ENCODE data around the gene FUT2. TPM values are rescaled to one million over a fixed set of nuclear protein-coding genes. Genes with fewer than 3 reads are reported as not detected.
"Not testable (repeated sequence)": the region's sequence is repeated elsewhere in the genome, so short reads cannot be mapped to it uniquely, and the experiment has no call there.

Gene FUT2
- total RNA-seq, 2 donors from 2014 or later, result 74.3 to 147 TPM

- intact Hi-C loops (cut with DNase I, micrococcal nuclease), result no loop called here
- DNase-seq (no peak), ATAC-seq (no peak)
Observed at GRCh38 chr19:48668761-48669160, 27.0 kb upstream of the FUT2 start.

GRCh38 chr19:48669903-48670668, 25.7 kb upstream of the FUT2 start:
- ATAC-seq (no peak), DNase-seq (no peak)
- intact Hi-C loops (cut with DNase I, micrococcal nuclease), result no loop called here

- DNase-seq, result no peak
- intact Hi-C loops (cut with DNase I, micrococcal nuclease), result no loop called here
- no peak for ATAC-seq
Observed at GRCh38 chr19:48670699-48671445, 24.9 kb upstream of the FUT2 start.

- no peak for ATAC-seq
- intact Hi-C loops (cut with DNase I, micrococcal nuclease), result no loop called here
- no peak for DNase-seq
Observed at GRCh38 chr19:48671446-48671995, 24.2 kb upstream of the FUT2 start.

GRCh38 chr19:48672994-48673393, 22.8 kb upstream of the FUT2 start, which contains the start of gene NTN5:
NTN5 (minus strand) TSS chr19:48673017; CDS start chr19:48670986, 2,031 bp downstream.
- intact Hi-C loops (cut with DNase I, micrococcal nuclease), result no loop called here
- no peak for ATAC-seq

GRCh38 chr19:48673436-48674100, 22.2 kb upstream of the FUT2 start:
- no peak for ATAC-seq
- DNase-seq, result no peak
- intact Hi-C loops (cut with DNase I, micrococcal nuclease), result no loop called here

More at GRCh38 chr19:48672994-48673393, 22.8 kb upstream of the FUT2 start, which contains the start of gene NTN5:
- no peak for DNase-seq

- intact Hi-C loops (cut with DNase I, micrococcal nuclease), result no loop called here
- no peak for ATAC-seq
Observed at GRCh38 chr19:48674216-48674809, 21.5 kb upstream of the FUT2 start.

GRCh38 chr19:48674921-48675824, 20.6 kb upstream of the FUT2 start:
- intact Hi-C loops (cut with DNase I, micrococcal nuclease), result no loop called here
- ATAC-seq (peak; percentile 57), DNase-seq (peak; percentile 83)

More at GRCh38 chr19:48674216-48674809, 21.5 kb upstream of the FUT2 start:
- no peak for DNase-seq

GRCh38 chr19:48676487-48676886, 19.3 kb upstream of the FUT2 start:
- intact Hi-C loops (cut with DNase I, micrococcal nuclease), result no loop called here
- ATAC-seq (no peak), DNase-seq (no peak)

GRCh38 chr19:48676887-48677286, 18.9 kb upstream of the FUT2 start:
- ATAC-seq (peak; percentile 70), DNase-seq (peak; percentile 57 to 71)
- intact Hi-C loops (cut with DNase I, micrococcal nuclease), result no loop called here

- DNase-seq, result peak; percentile 59 to 83
- intact Hi-C loops (cut with DNase I, micrococcal nuclease), result no loop called here
- peak; percentile 86 for ATAC-seq
Observed at GRCh38 chr19:48678201-48678600, 17.6 kb upstream of the FUT2 start.

GRCh38 chr19:48680006-48680405, 15.8 kb upstream of the FUT2 start:
- intact Hi-C loops (cut with DNase I, micrococcal nuclease); ATAC-seq; DNase-seq: not testable (repeated sequence)

- intact Hi-C loops (cut with DNase I, micrococcal nuclease), result no loop called here
Observed at GRCh38 chr19:48680436-48681126, 15.2 kb upstream of the FUT2 start.

GRCh38 chr19:48681127-48681470, 14.7 kb upstream of the FUT2 start:
- ATAC-seq, result no peak
- DNase-seq, result no peak
- intact Hi-C loops (cut with DNase I, micrococcal nuclease), result no loop called here

More at GRCh38 chr19:48680436-48681126, 15.2 kb upstream of the FUT2 start:
- DNase-seq (no peak), ATAC-seq (no peak)

GRCh38 chr19:48683349-48683748, 12.4 kb upstream of the FUT2 start:
- DNase-seq (peak in 1 of 2 donors; percentile 38), ATAC-seq (no peak)

GRCh38 chr19:48685583-48685982, 10.2 kb upstream of the FUT2 start:
- no peak for DNase-seq
- ATAC-seq, result peak; percentile 61
- intact Hi-C loops (cut with DNase I, micrococcal nuclease), result no loop called here

More at GRCh38 chr19:48683349-48683748, 12.4 kb upstream of the FUT2 start:
- intact Hi-C loops (cut with DNase I, micrococcal nuclease), result no loop called here

GRCh38 chr19:48686088-48686487, 9.7 kb upstream of the FUT2 start:
- peak; percentile 45 for ATAC-seq
- intact Hi-C loops (cut with DNase I, micrococcal nuclease), result no loop called here
- no peak for DNase-seq

All from left colon (tissue), 2 donors.